ENCODE measurements around the gene GALK1.
A peak's percentile ranks its signal among the peaks of the same experiment; 100 is the strongest.
"Not testable (repeated sequence)": the region's sequence is repeated elsewhere in the genome, so short reads cannot be mapped to it uniquely, and the experiment has no call there.

Gene GALK1

DNA sequence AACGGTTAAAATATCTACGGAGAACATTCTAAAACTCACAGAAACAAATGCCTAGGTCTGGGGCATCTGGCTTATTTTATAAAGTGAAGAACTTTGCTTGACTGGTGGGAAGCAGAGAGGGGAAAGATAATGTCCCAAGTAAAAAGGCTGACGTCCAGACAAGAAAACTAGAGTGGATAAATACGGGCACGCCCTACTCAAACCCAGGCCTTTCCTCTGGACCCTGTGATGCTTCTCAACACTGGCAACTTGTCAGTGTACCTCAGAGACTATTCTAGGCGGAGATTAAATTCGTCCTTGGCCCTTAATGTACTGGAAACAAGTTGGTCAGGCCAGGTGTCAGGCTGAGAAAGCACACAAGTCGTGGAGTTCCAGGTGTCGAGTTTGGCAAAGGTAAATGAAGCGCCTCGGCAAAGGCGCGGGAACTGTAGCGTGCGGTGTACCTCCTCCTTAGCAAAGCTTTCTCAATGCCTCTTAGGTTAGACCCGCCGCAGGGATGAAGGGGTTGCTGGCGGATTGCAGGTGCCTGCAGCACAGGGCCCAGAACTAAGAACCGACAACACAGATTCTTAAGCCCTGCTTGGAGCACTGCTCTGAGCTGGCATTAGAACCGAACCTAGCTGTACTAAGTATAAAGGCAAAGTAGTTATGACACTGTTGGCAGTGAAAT lies 18.9 kb upstream of the GALK1 start:
- no peak for DNase-seq (ENCODE audit: low read depth in 2 of 2)

DNA sequence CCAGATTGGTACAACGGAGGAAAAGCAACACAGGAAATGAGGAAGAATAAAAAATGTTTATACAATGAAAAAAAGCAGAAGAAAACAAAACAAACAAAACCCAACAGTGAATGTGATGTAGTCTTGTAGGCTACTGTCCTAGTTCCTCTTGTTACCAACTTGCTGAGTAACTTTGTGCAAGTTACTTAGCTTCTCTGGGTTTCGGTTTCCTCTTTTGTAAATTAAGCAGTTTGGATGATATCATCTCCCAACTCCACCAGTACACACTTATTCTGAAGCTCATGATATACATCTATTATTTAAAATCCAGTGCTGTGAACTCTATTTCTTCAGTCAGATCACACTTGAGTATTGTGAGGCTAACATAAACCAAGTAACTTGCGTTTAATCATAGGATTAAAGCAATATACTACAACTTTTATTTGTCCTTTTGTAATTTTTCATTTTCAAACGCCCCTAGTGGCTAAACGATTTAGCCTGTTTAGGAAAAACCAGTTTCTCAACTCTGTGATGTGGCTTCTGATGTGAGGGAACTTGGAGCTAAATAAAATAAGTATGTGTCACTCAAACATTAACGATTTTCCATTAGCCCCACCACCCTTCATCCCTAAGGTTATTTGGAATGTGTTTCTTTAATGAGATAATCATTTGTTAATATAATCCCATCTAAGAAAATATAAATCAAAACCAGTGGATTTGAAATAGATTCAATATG lies 18.2 kb upstream of the GALK1 start:
- DNase-seq (ENCODE audit: low read depth in 2 of 2), result no peak

DNA sequence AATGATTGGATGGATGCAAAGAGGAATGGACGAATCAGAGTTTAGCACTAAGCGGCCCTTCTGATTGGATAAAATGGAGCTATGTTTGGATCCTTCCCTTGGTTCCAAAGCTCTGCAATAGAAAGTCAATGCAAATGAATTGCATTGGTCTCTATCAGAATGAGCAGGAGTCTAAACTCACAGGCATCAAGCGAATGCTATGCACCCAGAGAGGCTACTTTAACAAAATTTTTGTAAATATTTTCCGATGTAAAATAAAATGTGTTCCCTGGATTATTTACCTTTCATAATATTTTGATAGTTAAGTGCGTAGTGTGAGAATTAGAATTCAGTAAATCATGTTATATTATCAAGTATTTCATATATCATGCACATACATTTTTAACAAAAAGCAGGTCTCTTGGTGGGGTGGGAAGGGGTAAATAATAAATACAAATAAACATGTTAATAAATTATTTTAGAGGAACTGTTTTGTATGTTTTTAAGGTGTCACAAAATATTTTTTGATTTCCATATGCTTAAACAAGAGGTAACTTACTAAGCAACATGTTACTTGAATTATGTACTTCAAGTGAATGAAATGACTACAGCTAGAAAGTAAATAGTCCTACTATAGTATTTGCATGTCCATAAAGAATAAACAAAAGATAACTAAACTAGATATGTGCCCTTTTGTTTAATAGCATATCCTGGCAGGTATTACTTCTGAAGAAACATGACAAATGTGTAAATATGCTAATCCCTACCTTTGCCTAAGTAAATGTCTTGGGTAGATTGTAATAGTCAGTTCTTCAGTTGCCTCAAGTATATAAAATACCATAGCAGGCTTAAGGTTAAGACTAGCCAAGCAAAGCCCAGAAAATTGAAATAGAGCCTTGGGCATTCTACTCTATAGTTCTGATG lies 15.2 kb upstream of the GALK1 start:
- DNase-seq (ENCODE audit: low read depth in 2 of 2), result no peak

DNA sequence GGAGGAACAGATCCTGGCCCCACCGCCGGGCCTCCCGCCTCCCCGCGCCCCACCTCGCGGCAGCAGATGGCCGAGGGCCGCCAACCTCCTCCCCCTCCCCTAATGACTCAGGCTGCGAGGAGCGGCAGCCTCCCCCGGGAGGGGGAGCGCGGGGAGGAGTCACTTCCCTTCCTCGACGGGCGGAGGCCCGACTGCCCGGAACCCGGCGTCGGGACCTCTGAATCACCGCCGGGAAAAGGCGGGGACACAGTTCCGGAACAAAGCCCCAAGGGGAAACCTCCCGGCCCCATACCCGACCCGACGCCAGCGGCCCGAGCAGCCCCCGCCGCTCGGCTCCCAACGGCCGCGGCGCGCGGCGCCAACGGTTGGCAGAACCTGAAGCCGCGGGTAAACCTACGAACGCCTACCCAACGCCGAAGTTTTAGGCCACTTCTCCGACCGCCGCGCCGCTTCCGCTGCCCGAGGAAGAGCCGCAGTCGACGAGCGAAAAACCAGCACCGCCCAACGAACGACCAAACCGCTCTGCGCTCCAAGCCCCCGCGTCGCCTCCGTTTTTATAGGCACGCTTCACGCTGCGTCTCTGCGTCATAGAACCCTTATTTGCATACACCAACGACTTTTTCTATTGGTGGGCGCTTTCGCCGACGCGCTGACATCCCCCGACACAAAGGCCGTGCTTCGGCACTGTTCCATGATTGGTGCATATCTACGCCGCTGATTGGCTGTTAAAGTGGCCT lies 14.4 kb upstream of the GALK1 start:
- DNase-seq (ENCODE audit: low read depth in 2 of 2), result peak; percentile 76 to 92

DNA sequence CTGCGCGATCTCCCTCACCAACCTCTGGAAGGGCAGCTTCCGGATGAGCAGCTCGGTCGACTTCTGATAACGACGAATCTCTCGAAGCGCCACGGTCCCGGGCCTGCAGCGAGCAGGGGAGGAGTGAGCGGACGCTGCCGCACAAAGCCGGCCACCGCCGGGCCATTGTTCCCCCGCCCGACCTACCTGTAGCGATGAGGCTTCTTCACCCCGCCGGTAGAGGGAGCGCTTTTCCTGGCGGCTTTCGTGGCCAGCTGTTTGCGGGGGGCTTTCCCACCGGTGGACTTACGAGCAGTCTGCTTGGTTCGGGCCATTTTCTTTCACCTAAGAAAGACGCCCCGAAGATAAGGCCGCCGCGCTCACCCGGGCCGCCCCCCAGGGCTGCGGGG lies 13.9 kb upstream of the GALK1 start:
- no peak for DNase-seq (ENCODE audit: low read depth in 2 of 2)

DNA sequence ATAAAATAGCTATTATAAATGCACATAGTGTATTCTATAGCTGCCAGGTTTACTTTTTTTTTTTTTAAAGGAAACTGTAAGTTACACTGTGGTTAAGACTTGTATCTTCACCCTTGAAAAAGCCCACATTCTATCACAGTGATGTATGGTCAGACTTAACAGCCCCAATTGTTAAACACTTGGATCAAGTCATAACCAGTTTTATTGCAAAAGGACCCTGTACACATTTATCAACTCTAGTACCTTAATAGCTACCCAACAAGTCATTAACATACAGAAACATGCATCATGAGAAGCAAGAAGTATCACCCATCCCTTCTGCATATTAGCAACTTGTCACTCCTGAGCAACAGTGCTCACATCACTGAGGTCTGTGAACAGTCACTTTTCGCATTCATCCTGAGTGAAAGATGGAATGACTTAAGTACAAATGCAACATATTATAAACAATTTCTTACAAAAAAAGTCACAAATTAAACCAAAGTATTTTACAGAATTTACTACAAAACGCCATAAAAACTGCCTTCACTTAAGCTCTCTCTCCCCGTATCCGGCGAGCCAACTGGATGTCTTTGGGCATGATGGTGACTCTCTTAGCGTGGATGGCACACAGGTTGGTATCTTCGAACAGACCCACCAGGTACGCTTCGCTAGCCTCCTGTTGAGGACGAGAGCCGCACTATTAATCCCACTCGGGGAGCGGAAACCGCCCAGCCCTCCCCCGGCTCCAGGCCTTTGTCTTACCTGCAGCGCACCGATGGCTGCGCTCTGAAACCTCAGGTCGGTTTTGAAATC lies 13.3 kb upstream of the GALK1 start:
- not testable (repeated sequence) for DNase-seq (ENCODE audit: low read depth in 2 of 2)

GRCh38 chr17:75777296-75777922 lies 12.4 kb upstream of the GALK1 start:
- DNase-seq (ENCODE audit: low read depth in 2 of 2), result no peak

- no peak for DNase-seq (ENCODE audit: low read depth in 2 of 2)
Measured at GRCh38 chr17:75776386-75777295, 11.6 kb upstream of the GALK1 start.

DNA sequence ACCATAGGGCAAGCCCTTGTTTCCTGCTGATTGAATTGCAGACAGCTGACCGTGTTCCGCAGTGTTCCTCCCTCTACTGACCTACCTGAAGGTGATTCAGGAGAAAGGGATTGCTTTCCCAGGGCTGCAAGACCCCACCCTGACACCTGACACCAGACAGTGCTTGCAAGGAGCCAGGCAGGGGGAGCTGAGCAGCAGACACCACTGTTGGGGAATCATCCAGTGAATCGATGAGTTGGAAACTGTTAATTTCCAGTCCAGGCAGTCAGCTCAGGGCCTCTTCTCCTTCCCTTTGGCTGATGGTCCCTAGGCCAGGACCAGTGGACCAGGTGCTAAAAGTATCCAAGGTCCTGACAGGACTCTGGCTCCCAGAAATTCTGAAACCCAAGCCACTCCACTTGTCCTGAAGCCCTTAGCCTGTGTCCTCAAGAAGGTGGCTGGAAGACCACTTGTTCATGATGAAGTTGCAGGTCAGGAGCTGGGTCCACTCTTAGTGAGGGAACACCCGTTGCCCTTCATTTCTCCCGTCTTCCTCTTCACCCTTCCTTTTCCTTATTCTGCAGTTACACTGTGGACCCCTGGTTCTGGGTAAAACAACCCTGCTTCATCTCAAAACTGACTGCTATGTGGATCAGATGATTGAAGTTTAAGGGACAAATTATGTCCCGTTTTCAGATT lies 10.1 kb upstream of the GALK1 start:
- DNase-seq (ENCODE audit: low read depth in 2 of 2), result no peak

- no peak for DNase-seq (ENCODE audit: low read depth in 2 of 2)
Measured at GRCh38 chr17:75774471-75774990, 9.5 kb upstream of the GALK1 start.

GRCh38 chr17:75773808-75774470 lies 8.9 kb upstream of the GALK1 start:
- DNase-seq (ENCODE audit: low read depth in 2 of 2), result no peak

DNA sequence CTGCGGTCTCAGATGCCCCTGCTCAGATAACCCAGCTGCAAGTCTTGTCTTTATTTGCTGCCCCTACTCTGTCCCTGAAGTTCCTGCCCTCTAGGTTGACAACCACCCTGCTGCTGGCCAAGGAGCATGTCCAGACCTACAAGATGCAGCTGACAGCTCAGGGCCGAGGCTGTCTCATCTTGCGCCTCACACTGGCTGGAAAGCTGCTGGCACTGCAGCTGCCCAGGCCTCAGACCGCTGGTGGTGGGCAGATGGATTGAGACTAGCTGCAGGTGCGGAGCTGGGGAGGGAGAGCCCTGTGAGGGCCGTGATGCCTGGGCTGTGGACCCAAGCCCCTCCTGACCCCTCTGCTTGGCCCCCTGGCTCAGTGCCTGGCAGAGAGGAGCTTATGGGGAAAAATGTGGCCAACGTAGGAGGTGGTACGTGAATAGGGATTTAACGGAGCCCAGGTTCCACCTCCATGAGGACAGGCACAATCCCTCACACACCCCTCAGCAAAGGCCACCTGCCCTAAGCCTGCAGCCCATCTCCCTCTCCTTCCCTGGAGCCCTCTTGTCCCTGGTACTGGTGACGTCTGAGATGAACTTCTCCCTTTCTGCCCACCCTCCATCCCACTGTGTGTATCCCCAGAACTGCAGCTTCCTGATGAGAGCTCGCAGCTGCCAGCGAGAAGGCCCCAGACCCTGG lies 8.3 kb upstream of the GALK1 start:
- no peak for DNase-seq (ENCODE audit: low read depth in 2 of 2)

GRCh38 chr17:75771334-75772281 lies 6.6 kb upstream of the GALK1 start:
- DNase-seq (ENCODE audit: low read depth in 2 of 2), result no peak

- DNase-seq (ENCODE audit: low read depth in 2 of 2), result no peak
Measured at GRCh38 chr17:75769536-75769935, 4.5 kb upstream of the GALK1 start.

- no peak for DNase-seq (ENCODE audit: low read depth in 2 of 2)
Measured at GRCh38 chr17:75767881-75768280, 2.9 kb upstream of the GALK1 start.

- DNase-seq (ENCODE audit: low read depth in 2 of 2), result no peak
Measured at GRCh38 chr17:75765981-75766380, 989 bp upstream of the GALK1 start.

GRCh38 chr17:75764417-75764710 lies 628 bp downstream of the GALK1 start:
- no peak for DNase-seq (ENCODE audit: low read depth in 2 of 2)
